ENCODE results near the gene RNPEPL1.

The RNPEPL1 gene

GRCh38 chr2:240586919-240587800, 18.9 kb downstream of the RNPEPL1 start:
- DNase-seq (ENCODE audit: insufficient read length, low spot score), result no peak
- TF ChIP-seq TAF1 (IDR thresholded peaks at IDR 0.05; ENCODE audit: low read depth, low read length), result no peak
- no peak for TF ChIP-seq SPI1 (IDR thresholded peaks at IDR 0.05; ENCODE audit: low read depth, low read length)
- no peak for TF ChIP-seq POLR2A (IDR thresholded peaks at IDR 0.05; ENCODE audit: low read depth, low read length)
- no peak for TF ChIP-seq PAX5 (IDR thresholded peaks at IDR 0.05; ENCODE audit: insufficient read depth, low read length, severe bottlenecking)
- no peak for TF ChIP-seq POU2F2 (IDR thresholded peaks at IDR 0.05; ENCODE audit: low read depth, low read length)
- TF ChIP-seq POLR2AphosphoS5 (IDR thresholded peaks at IDR 0.05; ENCODE audit: low read depth, low read length), result no peak
- peak; percentile 87 for FAIRE-seq

- DNase-seq (ENCODE audit: insufficient read length, low spot score) (no peak), FAIRE-seq (peak; percentile 65)
- TF ChIP-seq POLR2AphosphoS5 (IDR thresholded peaks at IDR 0.05; ENCODE audit: low read depth, low read length) (no peak), TAF1 (IDR thresholded peaks at IDR 0.05; ENCODE audit: low read depth, low read length) (no peak), POLR2A (IDR thresholded peaks at IDR 0.05; ENCODE audit: low read depth, low read length) (no peak), POU2F2 (IDR thresholded peaks at IDR 0.05; ENCODE audit: low read depth, low read length) (no peak), PAX5 (IDR thresholded peaks at IDR 0.05; ENCODE audit: insufficient read depth, low read length, severe bottlenecking) (no peak), SPI1 (IDR thresholded peaks at IDR 0.05; ENCODE audit: low read depth, low read length) (no peak)
Measured at GRCh38 chr2:240588006-240588655, 19.8 kb downstream of the RNPEPL1 start.

GRCh38 chr2:240588669-240589068, 20.4 kb downstream of the RNPEPL1 start:
- DNase-seq (ENCODE audit: insufficient read length, low spot score), result no peak
- no peak for FAIRE-seq

GRCh38 chr2:240589375-240589774, 21.1 kb downstream of the RNPEPL1 start:
- DNase-seq (ENCODE audit: insufficient read length, low spot score), result no peak
- TF ChIP-seq POU2F2 (IDR thresholded peaks at IDR 0.05; ENCODE audit: low read depth, low read length) (no peak), TAF1 (IDR thresholded peaks at IDR 0.05; ENCODE audit: low read depth, low read length) (no peak), PAX5 (IDR thresholded peaks at IDR 0.05; ENCODE audit: insufficient read depth, low read length, severe bottlenecking) (no peak), POLR2A (IDR thresholded peaks at IDR 0.05; ENCODE audit: low read depth, low read length) (no peak), SPI1 (IDR thresholded peaks at IDR 0.05; ENCODE audit: low read depth, low read length) (no peak), POLR2AphosphoS5 (IDR thresholded peaks at IDR 0.05; ENCODE audit: low read depth, low read length) (no peak)
- no peak for FAIRE-seq

More at GRCh38 chr2:240588669-240589068, 20.4 kb downstream of the RNPEPL1 start:
- TF ChIP-seq POU2F2 (IDR thresholded peaks at IDR 0.05; ENCODE audit: low read depth, low read length) (no peak), POLR2AphosphoS5 (IDR thresholded peaks at IDR 0.05; ENCODE audit: low read depth, low read length) (no peak), POLR2A (IDR thresholded peaks at IDR 0.05; ENCODE audit: low read depth, low read length) (no peak), TAF1 (IDR thresholded peaks at IDR 0.05; ENCODE audit: low read depth, low read length) (no peak), SPI1 (IDR thresholded peaks at IDR 0.05; ENCODE audit: low read depth, low read length) (no peak), PAX5 (IDR thresholded peaks at IDR 0.05; ENCODE audit: insufficient read depth, low read length, severe bottlenecking) (no peak)

DNA sequence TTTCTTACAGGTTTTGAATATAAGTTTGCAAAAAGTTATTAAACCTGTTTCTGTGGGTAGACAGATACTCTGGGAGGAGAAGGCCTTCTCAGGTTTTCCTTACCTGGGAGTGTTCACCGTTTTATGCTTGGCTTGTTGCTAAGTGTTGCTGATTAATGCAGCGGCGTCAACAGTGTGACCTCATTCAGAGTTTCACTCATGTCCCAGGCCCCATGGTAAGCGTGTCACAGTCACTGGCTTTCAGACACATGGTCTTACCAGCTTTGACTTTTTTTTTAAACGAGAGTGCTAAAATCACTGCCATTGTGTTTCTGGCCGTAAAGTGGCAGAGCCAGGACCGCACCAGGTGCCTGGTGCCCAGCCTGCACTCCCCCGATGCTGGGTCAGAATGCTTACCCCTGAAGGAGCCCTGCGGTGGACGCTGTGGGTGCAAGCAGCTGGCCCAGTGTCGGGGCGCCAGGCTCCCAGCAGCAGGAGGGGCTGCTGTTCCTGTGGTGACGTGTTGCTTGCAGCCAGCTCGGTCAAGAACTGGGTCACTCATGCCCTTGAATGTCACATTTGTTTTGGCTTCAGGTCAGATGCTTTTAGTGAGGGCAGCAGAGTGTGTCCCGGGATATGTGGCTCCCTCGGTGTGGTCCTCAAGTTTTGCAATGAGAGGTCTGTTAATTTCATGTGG, 21.7 kb downstream of the RNPEPL1 start:
- no peak for DNase-seq (ENCODE audit: insufficient read length, low spot score)
- FAIRE-seq, result no peak
- no peak for TF ChIP-seq POLR2AphosphoS5 (IDR thresholded peaks at IDR 0.05; ENCODE audit: low read depth, low read length)
- no peak for TF ChIP-seq TAF1 (IDR thresholded peaks at IDR 0.05; ENCODE audit: low read depth, low read length)
- no peak for TF ChIP-seq POU2F2 (IDR thresholded peaks at IDR 0.05; ENCODE audit: low read depth, low read length)
- TF ChIP-seq POLR2A (IDR thresholded peaks at IDR 0.05; ENCODE audit: low read depth, low read length), result no peak
- TF ChIP-seq PAX5 (IDR thresholded peaks at IDR 0.05; ENCODE audit: insufficient read depth, low read length, severe bottlenecking), result no peak
- TF ChIP-seq SPI1 (IDR thresholded peaks at IDR 0.05; ENCODE audit: low read depth, low read length), result no peak

GRCh38 chr2:240590681-240591111, 22.4 kb downstream of the RNPEPL1 start:
- no peak for DNase-seq (ENCODE audit: insufficient read length, low spot score)
- FAIRE-seq, result no peak
- no peak for TF ChIP-seq PAX5 (IDR thresholded peaks at IDR 0.05; ENCODE audit: insufficient read depth, low read length, severe bottlenecking)
- TF ChIP-seq TAF1 (IDR thresholded peaks at IDR 0.05; ENCODE audit: low read depth, low read length), result no peak
- no peak for TF ChIP-seq POU2F2 (IDR thresholded peaks at IDR 0.05; ENCODE audit: low read depth, low read length)
- no peak for TF ChIP-seq SPI1 (IDR thresholded peaks at IDR 0.05; ENCODE audit: low read depth, low read length)
- TF ChIP-seq POLR2A (IDR thresholded peaks at IDR 0.05; ENCODE audit: low read depth, low read length), result no peak
- TF ChIP-seq POLR2AphosphoS5 (IDR thresholded peaks at IDR 0.05; ENCODE audit: low read depth, low read length), result no peak

GRCh38 chr2:240591226-240591625, 22.9 kb downstream of the RNPEPL1 start:
- no peak for DNase-seq (ENCODE audit: insufficient read length, low spot score)
- TF ChIP-seq SPI1 (IDR thresholded peaks at IDR 0.05; ENCODE audit: low read depth, low read length) (no peak), POLR2AphosphoS5 (IDR thresholded peaks at IDR 0.05; ENCODE audit: low read depth, low read length) (no peak), POLR2A (IDR thresholded peaks at IDR 0.05; ENCODE audit: low read depth, low read length) (no peak), POU2F2 (IDR thresholded peaks at IDR 0.05; ENCODE audit: low read depth, low read length) (no peak), TAF1 (IDR thresholded peaks at IDR 0.05; ENCODE audit: low read depth, low read length) (no peak), PAX5 (IDR thresholded peaks at IDR 0.05; ENCODE audit: insufficient read depth, low read length, severe bottlenecking) (no peak)
- no peak for FAIRE-seq

DNA sequence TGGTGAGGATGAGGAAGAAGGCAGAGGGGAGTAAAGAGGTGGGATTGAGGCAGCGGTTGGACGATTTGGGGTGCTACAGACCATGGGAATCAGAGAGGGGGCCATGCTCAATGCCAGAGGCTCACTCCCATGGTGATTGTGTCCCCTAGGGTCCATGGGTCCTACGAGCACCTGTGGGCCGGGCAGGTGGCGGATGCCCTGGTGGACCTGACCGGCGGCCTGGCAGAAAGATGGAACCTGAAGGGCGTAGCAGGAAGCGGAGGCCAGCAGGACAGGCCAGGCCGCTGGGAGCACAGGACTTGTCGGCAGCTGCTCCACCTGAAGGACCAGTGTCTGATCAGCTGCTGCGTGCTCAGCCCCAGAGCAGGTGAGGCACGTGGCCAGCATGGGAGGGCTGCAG, 23.5 kb downstream of the RNPEPL1 start:
- no peak for DNase-seq (ENCODE audit: insufficient read length, low spot score)
- FAIRE-seq, result no peak
- TF ChIP-seq TAF1 (IDR thresholded peaks at IDR 0.05; ENCODE audit: low read depth, low read length) (no peak), POU2F2 (IDR thresholded peaks at IDR 0.05; ENCODE audit: low read depth, low read length) (no peak), SPI1 (IDR thresholded peaks at IDR 0.05; ENCODE audit: low read depth, low read length) (no peak), POLR2A (IDR thresholded peaks at IDR 0.05; ENCODE audit: low read depth, low read length) (no peak), POLR2AphosphoS5 (IDR thresholded peaks at IDR 0.05; ENCODE audit: low read depth, low read length) (no peak), PAX5 (IDR thresholded peaks at IDR 0.05; ENCODE audit: insufficient read depth, low read length, severe bottlenecking) (no peak)
